Mammary microvascular endothelial cell (primary cell): Measurements from ENCODE around the gene LCE2A. TPM values are rescaled to one million over a fixed set of nuclear protein-coding genes. Genes with fewer than 3 reads are reported as not detected.

Experiments used
- total RNA-seq: library from RNA; depleted of rRNA; stranded (reverse); fragments of >200 nt; gene quantifications from 2 replicates; pipeline ENCODE4 v1.2.3, GENCODE V29; 2015

The LCE2A gene, protein sequence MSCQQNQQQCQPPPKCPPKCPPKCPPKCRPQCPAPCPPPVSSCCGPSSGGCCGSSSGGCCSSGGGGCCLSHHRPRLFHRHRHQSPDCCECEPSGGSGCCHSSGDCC
- not detected in 2 replicates for total RNA-seq

DNA sequence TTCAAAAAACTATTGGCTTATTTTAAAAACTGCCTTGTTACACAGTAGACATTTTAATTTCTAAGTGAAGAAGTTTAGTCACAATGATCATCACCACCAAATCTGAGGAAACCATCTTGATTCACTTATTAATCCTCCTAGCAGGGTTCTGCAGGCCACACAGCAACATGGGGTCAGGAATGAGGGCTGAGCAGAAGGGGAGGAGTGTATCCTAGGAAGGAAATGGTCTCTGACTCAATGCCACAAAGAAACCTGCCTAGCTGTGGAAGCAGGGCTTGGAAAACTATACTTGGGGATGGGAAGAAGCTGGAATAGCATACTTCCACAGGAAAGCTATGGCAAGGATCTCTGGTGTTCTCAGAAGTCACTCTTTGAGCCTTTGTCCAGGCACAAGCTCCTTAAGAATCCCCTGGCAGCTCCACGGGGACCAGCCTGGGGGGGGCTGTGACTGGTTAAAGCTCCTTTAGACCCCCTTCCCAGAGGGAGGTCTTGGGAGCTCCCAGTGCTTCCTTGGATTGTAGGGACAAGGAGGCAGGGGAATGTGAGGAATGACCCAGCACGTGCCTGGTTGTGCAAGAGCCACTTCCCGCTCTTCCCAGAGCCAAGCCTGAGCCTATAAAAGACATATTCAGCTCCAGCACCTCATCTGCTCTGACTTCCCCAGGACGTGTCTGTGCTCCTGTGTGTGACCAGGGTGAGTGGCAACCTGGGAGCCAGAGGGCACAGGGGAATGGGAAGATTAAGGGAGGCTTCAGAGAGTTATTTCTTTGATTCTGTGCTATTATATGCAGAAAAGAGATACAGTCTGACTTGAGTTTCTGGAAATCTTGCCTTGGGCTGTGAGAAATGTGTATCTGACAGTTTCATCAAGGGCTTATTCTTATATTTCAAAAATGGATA, at the start of gene LCE2A:
TSS of gene LCE2A (plus strand) at position 645 of the 900 bp plus-strand sequence. CDS start 557 bp downstream, outside the sequence.

DNA sequence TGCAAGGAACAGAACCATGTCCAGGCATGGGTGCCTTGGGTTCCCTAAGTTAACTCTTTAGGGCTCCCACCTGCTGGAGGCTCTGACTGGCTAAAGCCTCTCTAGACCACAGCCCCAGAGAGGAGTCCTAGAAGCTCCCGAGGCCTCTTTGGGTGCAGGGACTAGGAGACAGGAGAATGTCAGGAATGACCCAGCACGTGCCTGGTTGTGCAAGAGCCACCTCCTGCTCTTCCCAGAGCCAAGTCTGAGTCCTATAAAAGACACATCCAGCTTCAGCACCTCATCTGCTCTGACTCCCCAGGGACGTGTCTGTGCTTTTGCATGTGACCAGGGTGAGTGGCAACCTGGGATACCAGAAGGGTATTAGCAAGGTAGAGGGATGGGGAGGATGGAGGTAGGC, 35.0 kb upstream of the LCE2A start, which contains the start of gene LCE2D:
TSS of gene LCE2D (plus strand) at position 283 of the 400 bp plus-strand sequence. CDS start 726 bp downstream, outside the sequence.

DNA sequence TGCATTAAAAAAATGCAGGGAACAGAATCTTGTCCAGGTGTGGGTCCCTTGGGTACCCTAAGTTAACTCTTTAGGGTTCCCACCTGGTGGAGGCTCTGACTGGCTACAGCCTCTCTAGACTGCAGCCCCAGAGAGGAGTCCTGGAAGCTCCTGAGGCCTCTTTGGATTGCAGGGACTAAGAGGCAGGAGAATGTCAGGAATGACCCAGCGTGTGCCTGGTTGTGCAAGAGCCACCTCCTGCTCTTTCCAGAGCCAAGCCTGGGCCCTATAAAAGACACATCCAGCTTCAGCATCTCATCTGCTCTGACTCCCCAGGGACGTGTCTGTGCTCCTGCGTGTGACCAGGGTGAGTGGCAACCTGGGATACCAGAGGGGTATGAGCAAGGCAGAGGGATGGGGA, 23.2 kb upstream of the LCE2A start, which contains the start of gene LCE2C:
TSS of gene LCE2C (plus strand) at position 297 of the 400 bp plus-strand sequence. CDS start 737 bp downstream, outside the sequence.

DNA sequence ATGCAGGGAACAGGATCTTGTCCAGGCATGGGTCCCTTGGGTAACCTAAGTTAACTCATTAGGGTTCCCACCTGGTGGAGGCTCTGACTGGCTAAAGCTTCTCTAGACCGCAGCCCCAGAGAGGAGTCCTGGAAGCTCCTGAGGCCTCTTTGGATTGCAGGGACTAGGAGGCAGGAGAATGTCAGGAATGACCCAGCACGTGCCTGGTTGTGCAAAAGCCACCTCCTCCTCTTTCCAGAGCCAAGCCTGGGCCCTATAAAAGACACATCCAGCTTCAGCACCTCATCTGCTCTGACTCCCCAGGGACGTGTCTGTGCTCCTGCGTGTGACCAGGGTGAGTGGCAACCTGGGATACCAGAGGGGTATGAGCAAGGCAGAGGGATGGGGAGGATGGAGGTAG, 12.3 kb upstream of the LCE2A start, which contains the start of gene LCE2B:
TSS of gene LCE2B (plus strand) at position 301 of the 400 bp plus-strand sequence. CDS start 721 bp downstream, outside the sequence.

DNA sequence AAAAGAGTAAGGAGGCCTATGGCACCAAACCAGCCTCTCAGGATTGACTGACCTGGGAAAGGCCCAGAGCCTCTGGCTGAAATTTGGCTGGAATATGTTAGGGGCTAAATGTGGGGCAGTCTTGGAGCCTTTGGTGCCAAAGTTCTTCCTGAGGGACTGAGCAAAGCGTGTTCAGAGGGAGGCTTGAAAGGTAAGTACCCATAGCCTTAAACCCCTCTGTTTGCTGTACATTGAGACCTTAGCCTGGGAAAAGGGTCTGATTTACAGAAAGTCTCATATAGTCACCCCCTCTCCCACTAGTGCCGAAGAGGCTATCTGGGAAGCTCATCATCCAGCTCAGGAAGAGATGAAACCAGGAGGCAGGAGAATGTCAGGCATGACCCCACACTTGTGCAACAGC, 9.7 kb downstream of the LCE2A start, which contains the start of gene LCE4A:
TSS of gene LCE4A (plus strand) at position 301 of the 400 bp plus-strand sequence. CDS start 916 bp downstream, outside the sequence.

Other genes with a start within 250 kb of the LCE2A start
- gene LCE5A, start 187.5 kb upstream of the LCE2A start, total RNA-seq: not detected in 2 replicates
- gene CRCT1, start 183.9 kb upstream of the LCE2A start, total RNA-seq: not detected in 2 replicates
- not detected in 2 replicates for gene LCE3E, start 131.6 kb upstream of the LCE2A start, total RNA-seq
- gene LCE3D, start 117.8 kb upstream of the LCE2A start, total RNA-seq: not detected in 2 replicates
- gene LCE3C, start 98.1 kb upstream of the LCE2A start, total RNA-seq: not detected in 2 replicates
- gene LCE3B, start 84.5 kb upstream of the LCE2A start, total RNA-seq: not detected in 2 replicates
- not detected in 2 replicates for gene LCE3A, start 75.2 kb upstream of the LCE2A start, total RNA-seq
- gene LCE2D, start 35.0 kb upstream of the LCE2A start, total RNA-seq: not detected in 2 replicates
- gene LCE2C, start 23.1 kb upstream of the LCE2A start, total RNA-seq: not detected in 2 replicates
- not detected in 2 replicates for gene LCE2B, start 12.2 kb upstream of the LCE2A start, total RNA-seq
- gene LCE4A, start 9.8 kb downstream of the LCE2A start, total RNA-seq: not detected in 2 replicates
- gene KPRP, start 59.7 kb downstream of the LCE2A start, total RNA-seq: not detected in 2 replicates
- not detected in 2 replicates for gene LCE1F, start 76.8 kb downstream of the LCE2A start, total RNA-seq
- gene LCE1E, start 87.9 kb downstream of the LCE2A start, total RNA-seq: not detected in 2 replicates
- not detected in 2 replicates for gene LCE1D, start 98.4 kb downstream of the LCE2A start, total RNA-seq
- not detected in 2 replicates for gene LCE1C, start 108.3 kb downstream of the LCE2A start, total RNA-seq
- gene LCE1B, start 113.6 kb downstream of the LCE2A start, total RNA-seq: not detected in 2 replicates
- gene LCE1A, start 129.1 kb downstream of the LCE2A start, total RNA-seq: not detected in 2 replicates
- gene LCE6A, start 144.5 kb downstream of the LCE2A start, total RNA-seq: not detected in 2 replicates
- not detected in 2 replicates for gene LCE7A, start 161.7 kb downstream of the LCE2A start, total RNA-seq
- gene SMCP, start 180.0 kb downstream of the LCE2A start, total RNA-seq: not detected in 2 replicates
- gene IVL, start 210.2 kb downstream of the LCE2A start, total RNA-seq: not detected in 2 replicates
- not detected in 2 replicates for gene SPRR5, start 248.9 kb downstream of the LCE2A start, total RNA-seq